UCSD-AML1 (cell line): ENCODE data around the gene LRFN2.

Experiments
- DNase-seq: peaks from one replicate; lab custom pipeline; 2025; ENCODE audit not compliant: unreplicated experiment; lab: John Stamatoyannopoulos, UW

LRFN2 gene

DNA sequence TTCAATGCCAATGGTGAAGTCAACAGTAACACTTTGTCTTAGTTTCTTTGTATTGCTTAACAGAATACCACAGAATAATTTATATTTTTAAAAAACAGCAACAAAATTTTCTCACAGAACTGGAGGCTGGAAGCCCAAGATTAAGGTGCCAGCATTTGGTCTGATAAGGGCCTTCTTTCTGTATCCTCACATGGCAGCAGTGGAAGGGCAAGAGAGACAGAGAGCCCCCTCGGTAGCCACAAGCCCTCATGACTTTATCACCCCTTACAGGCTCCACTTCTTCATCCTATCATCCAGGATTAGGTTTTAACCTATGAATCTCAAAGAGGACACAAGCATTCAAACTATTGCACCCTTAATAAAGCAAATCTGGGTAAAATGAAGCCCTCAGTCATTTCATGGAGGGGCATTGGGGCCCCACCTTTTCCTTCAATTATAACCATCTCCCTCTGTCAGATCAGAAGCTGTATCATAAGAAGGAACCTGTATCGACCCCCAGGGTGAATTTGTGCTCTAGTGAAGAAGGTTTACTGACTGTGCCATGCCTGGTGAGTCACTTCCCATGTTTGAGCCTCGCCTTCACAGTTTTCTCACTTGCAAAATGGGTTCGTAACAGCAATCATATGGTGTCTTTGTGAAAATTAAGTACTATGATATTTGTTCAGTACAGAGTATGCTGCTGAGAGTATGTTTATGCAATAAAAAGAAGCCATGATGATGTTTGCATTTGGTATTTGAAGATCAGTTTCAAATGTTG is 178.2 kb downstream of the LRFN2 start:
- DNase-seq: no peak

DNA sequence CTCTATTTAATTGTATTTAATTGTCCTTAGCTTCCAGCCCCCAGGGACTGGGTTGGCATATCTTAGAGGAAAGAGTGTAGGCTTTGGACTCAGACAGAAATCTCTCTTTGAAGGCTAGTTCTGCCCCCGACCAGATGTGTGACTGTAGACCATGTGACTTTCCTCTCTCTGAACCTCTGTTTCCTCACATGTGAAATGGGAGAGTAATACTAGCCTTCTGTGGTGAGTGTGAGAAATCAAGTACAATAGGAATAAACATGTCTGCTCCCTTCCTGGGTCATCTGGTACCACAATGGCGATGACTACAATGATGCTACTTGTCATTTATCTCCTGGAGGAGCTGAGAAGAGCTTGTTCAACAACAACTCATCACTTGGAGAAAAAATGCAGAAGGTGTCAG is 179.9 kb downstream of the LRFN2 start:
- DNase-seq: no peak

DNA sequence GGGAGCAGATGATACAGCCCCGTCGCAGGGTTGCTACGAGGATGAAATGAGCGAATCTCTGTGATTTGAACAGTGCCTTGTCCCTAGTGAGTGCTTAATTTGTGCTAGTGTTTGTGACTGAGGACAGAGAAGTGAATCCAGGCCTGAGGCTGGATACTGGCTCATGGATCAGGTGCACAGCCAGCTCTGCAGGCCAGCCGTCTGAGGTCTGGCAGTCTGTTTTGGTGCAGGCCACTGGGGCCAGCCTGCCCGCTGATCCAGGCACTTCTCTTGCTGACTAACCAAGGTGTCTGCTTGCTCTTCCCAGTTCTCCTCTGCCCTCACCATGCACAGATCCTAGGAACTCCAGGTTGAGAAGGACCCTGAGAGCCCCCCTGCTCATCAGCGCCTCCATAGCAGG is 181.0 kb downstream of the LRFN2 start:
- DNase-seq: no peak

DNA sequence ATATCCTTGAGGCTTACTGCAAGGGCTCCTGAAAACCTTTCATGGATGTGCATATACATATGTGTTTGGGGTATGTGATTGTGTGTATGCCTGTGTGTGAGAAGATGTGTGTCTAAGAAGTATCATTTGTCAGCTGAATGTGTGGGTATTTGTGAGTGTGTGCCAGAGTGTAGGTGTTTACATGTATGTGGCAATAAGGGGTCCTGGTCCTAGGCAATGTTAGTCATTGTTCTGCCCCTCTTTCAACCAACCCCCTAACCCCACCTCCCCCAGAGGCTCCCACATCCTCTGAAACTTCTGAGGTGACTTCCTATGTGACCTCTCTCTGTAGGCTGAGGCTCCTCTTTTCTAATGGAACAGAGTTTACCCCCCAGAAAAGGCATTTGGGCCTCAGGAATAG is 186.4 kb downstream of the LRFN2 start:
- no peak for DNase-seq

DNA sequence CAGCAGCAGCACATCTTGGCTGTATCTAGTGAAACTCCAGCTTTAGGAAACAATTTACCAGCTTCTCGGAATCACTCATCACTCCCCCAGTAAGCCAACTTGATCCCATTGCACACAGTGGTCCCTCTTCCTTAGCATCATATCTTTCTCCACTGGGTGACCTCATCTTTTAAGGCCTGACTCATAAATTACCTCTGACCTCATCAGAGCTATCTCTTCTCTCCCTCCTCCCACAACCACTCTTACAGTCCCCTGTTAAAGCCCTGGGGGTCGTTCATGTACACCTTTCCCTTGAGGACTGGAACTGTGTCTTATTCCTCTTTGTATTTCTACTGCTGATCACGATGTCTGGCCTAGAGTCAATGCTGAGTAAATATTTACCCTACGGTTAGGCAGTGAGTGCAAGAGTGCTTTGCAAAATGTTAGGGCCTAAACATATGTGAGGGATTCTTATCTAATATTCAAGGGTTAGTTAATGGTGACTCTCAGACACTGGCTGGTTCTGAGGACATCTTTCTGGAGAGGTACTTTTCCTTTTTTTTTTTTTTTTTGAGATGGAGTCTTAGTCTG is 187.2 kb downstream of the LRFN2 start:
- DNase-seq: no peak

DNA sequence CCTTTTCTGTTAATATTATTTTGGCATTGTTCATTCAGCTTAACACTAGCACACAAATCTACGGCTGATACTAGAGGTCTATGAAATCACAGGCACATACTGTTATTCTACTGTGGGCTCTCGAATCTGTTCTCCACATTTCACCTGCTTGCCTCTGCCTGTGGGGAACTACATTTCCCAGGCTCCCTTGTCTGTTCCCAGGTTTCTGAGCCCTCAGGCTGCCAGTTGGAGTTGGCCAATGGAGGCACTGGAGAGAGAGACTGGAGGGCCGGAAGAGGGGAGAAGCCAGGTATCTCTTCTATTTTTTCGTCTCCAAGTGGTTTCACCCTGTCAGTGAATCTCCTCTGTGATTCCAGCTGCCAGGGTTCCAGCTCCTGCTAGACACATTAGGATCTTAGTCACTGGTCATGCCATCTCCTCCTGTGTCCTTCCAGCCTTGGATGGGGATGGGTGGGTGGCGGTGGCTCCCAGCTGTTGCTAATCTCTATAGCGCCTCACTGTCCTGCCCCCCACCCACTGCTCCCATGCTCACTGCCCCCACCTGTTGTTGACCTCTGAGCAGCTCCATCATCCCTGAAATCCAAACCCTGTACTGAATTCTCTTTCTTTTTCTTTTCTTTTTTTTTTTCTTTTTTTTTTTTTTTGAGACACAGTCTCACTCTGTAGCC is 188.2 kb downstream of the LRFN2 start:
- DNase-seq: no peak

DNA sequence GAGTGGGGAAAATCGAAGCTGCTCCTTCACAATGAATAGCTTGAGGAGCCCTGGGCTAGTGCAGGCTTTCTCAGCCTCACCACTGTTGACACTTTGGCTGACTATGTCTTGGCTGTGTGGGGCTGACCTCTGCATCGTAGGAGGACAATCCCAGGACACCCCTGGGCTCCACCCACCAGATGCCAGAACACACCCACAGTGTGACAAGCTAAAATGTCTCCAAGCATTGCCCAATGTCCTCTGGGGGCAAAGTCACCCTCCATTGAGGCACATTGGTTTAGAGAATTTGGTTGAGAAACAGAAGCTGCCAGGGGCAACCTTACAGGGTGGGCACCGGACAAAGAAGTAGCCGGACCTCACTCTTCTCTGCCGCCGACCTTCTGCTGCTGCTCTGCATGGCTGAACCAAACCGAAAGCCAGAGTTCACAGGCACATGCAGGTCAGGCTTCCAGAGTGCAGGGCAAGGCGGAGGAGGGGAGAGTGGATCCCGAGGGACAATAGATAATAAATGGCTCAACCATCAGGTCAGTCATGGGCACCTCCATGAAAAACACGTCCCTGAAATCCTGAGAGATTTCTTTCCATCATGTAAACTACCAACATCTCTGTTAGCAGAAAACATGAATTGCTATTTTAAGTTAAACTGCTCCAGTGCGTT is 189.0 kb downstream of the LRFN2 start:
- DNase-seq: no peak

DNA sequence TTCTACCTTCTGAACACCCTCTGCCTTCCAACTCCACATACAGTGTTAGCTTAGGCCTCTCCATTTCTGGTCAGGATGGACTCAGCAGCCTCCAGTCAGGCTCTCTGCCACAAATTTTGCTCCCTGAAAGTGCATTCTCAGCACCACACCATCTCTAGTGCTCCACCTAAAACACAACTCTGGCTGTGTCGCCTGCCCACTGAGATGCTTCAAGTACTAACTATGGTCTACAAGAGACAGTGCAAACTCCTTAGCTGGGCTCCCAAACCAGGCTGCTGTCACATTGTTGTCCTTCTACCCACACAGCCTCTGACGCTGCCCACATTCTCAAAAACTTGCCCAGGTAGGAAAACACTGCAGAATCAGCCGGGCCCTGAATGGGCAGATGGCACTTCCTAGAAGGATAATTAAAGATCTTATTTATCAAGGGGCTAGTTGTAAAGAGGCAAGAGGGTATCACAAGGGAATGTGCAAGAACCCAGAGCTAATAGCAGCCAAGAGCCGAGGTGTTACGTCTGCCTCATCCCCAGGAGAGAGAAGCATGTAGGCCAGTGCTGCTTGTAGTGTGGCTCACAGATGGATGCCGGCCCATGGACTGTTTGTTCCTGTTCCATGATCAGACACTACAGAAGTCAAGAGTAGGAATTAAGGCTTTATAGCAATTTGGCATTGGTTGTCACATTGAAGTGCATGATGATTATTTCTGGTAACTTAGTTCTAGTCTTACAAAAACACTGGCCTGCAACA is 189.7 kb downstream of the LRFN2 start:
- DNase-seq: no peak

DNA sequence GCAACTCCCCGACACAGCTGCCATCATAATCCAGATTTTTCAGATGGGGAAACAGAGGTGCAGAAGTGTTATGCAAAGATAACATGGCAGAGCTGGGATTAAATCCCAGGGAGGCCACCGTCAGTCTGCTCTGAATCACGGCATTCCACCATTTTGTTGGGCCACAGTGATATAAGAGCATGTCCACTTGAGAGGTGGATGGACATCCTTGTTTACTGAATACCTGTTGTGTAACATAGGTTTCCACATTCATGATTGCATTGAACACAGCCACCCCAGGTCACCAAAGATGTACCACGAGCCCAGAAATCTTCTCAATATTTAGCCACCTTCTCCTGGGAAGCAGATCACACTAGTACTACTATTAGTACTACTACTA is 191.5 kb downstream of the LRFN2 start:
- no peak for DNase-seq

DNA sequence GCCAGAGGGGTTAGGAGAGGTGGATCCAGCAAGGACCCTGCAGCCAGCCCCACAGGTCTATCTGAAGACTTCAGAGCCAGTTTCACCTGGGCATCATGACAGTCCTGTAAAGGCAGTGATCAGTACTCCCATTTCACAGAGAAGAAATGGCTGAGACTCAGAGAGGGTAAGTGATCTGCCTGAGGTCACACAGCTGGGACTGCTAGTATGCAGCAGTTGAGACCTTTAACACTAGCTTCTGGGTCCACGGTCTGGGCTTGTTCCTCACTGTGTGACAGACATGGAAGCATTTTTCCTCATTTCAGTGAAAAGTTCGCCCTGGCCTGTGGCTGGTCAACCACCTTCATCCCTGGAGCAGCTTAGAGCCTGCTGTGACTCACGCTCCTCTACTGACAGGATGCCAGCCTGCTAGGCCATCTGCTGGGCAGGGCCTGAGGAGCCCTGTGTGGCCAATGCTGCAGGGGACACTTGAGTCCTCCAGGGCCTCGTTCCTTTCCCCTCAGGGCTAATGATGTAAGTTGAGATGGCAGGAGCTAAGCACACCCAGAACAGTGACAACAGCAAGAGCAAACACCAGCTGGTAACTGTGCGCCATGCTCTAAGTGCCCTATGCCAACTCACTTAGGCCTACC is 192.0 kb downstream of the LRFN2 start:
- DNase-seq: no peak

DNA sequence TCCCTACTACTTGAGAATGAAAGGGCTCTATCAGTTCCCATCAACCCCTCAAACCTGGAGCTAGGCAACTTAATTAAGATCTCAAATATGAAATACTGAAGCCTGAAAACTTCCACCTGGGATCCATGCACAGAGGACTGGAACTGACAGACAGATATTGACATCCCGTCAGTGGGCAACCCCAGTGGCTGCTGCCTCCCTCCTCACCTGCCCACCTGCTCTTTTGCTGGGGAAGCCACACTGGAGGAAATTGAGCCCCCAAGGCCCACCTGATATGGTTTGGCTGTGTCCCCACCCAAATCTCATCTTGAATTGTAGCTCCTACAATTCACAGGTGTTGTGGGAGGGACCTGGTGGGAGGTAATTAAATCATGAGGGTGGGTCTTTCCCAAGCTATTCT is 192.8 kb downstream of the LRFN2 start:
- no peak for DNase-seq

DNA sequence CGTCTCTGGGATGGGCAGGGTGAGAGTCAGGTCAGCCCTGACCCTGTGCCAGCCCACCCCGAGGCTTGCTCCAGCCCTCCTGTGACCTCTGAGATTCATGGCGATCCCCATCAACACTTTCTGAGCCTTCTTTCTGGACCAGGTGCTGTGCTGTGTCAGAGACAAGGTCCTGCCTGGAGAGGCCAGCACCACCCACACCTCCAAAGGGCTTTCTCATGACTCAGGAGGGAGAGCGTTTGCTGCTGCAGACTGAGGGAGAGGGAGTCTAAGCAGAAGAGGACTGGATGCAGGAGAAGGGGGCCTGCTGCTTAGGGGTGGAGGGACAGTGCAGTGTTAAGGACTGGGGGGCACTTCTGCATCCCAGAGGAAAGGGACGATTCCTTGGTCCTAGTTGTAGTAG is 193.5 kb downstream of the LRFN2 start:
- DNase-seq: no peak

DNA sequence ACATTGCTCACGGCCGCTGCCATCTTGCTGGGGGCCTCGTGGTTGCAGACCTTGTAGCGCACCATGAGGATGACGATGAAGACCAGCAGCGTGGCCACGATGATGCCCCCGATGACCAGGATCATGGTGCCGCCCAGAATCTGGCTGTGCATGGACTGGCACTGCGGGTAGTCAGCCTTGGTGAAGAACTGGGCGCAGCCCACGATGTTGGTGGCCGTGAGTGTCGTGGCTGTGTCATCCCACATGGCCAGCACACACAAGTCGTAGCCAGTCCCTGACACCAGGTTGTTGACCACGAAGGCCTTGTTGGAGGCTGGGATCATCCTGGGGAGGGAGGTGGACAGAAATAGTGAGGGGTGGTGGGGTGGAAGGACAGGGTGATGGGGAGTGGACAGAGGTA is 194.6 kb downstream of the LRFN2 start:
- DNase-seq: no peak

DNA sequence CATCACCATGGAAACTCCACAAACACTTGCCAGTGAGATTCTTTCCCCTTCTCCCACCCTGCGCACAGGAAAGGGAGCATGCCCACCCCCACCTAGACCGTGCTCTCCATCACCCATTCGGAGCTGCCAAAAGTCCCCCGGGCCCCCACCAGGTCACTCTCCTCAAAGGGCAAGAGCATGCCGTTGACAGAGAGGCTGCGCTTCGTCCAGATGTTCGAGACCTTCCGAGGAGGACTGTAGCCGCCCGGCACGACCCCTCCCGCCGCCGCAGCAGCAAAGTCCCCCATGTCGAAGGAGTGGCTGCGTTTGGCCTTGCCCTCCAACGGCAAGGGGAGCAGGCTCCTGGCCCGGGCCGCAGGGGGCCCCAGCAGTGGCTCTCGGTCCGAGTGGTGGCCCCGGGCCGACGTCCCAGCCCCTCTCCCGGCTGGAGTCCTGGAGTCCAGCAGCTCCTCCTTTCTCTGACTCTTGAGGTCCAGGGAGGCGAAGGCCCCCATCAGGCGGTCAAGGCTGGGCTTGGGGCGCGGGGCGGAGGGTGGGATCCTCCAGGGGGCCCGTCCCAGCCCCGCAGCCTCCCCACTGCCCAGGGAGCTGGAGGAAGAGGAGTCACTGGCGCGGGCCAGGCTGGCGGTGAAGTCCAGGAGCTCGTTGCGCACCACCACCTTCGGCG is 195.2 kb downstream of the LRFN2 start:
- DNase-seq: no peak

DNA sequence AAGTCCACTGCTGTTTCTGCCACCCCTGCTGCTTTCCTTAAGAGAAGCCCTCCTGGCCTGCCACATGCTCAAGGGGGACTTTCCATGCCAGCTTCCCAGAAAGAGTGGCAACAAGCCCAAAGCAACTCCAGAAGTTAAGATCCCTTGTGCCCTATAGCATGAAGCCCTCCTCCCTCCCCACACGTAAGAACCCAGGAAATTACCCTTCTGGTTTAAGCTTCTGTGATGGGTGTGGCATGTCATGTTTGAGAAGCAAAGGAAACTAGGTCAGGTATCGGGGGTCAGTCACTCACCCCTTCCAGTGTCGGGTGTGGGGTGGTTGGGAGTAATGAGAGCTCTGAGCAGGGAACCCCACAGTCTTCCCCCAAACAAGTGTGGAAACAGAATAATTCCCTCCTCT is 196.1 kb downstream of the LRFN2 start:
- DNase-seq: no peak

DNA sequence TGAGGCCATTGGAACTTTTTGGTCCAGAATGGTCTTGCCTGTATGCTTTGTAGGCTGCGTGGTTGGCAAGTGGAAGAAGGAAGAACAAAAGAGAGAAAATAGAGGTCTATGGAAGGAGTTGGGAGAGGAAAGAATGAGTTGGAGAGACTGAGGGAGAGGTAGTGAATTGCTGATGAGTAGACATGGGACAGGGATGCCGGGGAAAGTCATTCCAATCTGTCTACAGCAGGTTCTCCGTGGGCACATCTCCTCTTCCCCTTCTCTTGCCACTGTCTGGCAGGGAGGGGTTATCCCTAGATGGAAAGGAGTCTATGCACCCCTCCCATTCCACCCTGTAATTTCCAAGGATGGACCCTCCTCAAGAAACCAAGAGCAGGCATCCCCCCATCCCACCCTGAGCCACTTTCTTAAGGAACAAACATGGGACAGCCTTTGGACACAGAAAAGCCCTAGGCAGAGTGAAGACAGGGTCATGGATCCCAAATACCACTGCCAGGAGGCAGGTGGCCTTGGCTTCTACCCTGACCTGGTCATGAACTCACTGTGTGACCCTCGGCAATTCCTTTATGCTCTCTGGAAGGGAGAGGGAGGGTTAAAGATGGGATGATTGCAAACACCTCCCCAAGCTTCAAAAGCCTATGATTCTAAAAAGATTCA is 196.9 kb downstream of the LRFN2 start:
- DNase-seq: no peak

DNA sequence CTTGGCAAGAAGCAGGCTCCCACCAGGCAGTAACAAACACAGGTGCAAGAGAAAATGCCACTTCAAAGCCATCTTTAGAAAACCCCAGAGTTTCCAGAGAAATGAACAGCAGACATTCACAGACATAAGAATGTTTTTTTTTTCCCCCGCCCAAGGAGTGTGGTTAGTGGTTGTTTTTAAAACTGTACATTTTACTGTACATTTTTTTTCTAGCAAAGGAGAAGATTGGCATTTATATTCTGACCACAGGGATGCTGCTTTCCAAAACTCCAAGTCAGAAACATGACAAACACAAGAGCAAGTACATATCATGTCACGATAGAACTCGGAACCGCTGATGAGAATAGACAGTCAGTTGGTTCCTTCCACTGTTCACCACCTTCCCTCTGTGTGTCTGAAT is 197.9 kb downstream of the LRFN2 start:
- DNase-seq: no peak

DNA sequence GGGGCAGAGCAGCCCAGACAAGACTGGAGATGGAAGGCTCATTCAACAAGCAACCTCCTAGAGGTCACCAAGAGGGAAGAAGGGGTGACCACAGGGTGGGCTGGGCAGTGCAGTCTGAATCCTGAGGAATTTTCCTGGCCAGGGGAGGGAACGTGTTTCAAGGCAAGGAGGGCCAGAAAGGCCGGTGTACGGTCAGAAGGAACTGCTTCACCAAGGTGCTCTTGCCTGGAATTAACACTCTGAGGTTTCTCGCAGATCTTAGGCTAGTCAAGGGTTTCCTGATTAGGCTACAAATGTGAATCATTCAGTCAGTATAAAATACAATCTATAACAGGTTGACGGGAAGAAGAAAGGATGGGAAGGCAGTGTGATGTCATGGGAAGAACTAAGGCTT is 199.3 kb downstream of the LRFN2 start:
- DNase-seq: no peak

DNA sequence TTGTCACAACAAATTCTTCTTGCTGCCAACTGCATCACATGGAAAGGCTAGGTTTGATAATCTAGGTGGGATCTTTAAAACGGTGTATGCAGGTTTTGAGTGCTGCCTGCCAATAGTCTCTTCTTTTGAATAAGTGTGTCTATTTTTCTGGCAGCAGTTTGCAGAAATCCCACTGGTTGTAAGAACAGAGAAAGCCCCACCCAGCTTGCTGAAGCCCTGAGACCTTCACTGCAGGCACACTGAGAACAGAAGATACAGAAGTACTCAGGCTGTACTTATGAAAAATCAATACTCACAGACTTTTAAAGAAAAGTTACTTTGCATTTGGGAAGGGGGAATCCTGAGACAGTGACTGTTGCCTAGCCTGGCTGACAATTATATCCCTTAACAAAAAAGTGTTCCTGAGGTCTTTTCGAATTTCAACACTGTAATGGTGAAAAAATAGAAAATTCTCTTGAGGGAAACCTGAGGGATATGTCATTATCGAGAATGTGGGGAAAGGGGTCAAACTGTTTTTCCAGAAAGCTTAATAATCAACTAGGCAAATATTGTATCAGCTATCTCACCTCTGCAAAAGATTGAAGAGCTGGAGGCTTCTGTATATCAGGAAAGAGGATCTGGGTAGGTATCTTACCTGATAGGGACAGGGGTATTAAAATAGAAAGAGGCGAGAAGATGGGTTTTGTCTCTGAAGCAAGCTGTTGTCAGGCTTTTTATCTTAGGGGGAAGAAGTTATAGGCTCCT is 199.9 kb downstream of the LRFN2 start:
- no peak for DNase-seq
